ENCODE data around the gene FAIM2.

The FAIM2 gene

GRCh38 chr12:49917788-49918173 is 14.1 kb upstream of the FAIM2 start:
- H3K27me3 ChIP-seq (replicated peaks; ENCODE audit: control insufficient read depth, insufficient read depth, low read length, poor library complexity, severe bottlenecking), result no peaks in the 10 kb centered on the region
- H3K9me3 ChIP-seq (ENCODE audit: control insufficient read depth, low read length), result no peaks in the 10 kb centered on the region
- no peak for DNase-seq
- H3K36me3 ChIP-seq (ENCODE audit: control insufficient read depth, insufficient read depth, low read length), result no peaks in the 10 kb centered on the region
- H3K4me1 ChIP-seq (ENCODE audit: control insufficient read depth, insufficient read depth, low read length, poor library complexity, severe bottlenecking), result no peaks in the 10 kb centered on the region
- no peak overlapping the region for H3K27ac ChIP-seq (ENCODE audit: insufficient read depth, low read length, poor library complexity, severe bottlenecking)
- no peak overlapping the region for H3K4me3 ChIP-seq (ENCODE audit: insufficient read depth, low read depth, low read length, poor library complexity, severe bottlenecking)

GRCh38 chr12:49917166-49917787 is 13.6 kb upstream of the FAIM2 start:
- no peak for DNase-seq
- H3K9me3 ChIP-seq (ENCODE audit: control insufficient read depth, low read length), result no peaks in the 10 kb centered on the region
- H3K27ac ChIP-seq (ENCODE audit: insufficient read depth, low read length, poor library complexity, severe bottlenecking), result no peak overlapping the region
- H3K27me3 ChIP-seq (replicated peaks; ENCODE audit: control insufficient read depth, insufficient read depth, low read length, poor library complexity, severe bottlenecking), result no peaks in the 10 kb centered on the region
- no peaks in the 10 kb centered on the region for H3K36me3 ChIP-seq (ENCODE audit: control insufficient read depth, insufficient read depth, low read length)
- H3K4me1 ChIP-seq (ENCODE audit: control insufficient read depth, insufficient read depth, low read length, poor library complexity, severe bottlenecking), result no peaks in the 10 kb centered on the region
- H3K4me3 ChIP-seq (ENCODE audit: insufficient read depth, low read depth, low read length, poor library complexity, severe bottlenecking), result no peak overlapping the region

GRCh38 chr12:49916129-49916919 is 12.6 kb upstream of the FAIM2 start:
- Histone ChIP-seq H3K4me1 (ENCODE audit: control insufficient read depth, insufficient read depth, low read length, poor library complexity, severe bottlenecking) (no peaks in the 10 kb centered on the region), H3K27ac (ENCODE audit: insufficient read depth, low read length, poor library complexity, severe bottlenecking) (no peak overlapping the region), H3K4me3 (ENCODE audit: insufficient read depth, low read depth, low read length, poor library complexity, severe bottlenecking) (no peak overlapping the region), H3K36me3 (ENCODE audit: control insufficient read depth, insufficient read depth, low read length) (no peaks in the 10 kb centered on the region), H3K27me3 (replicated peaks; ENCODE audit: control insufficient read depth, insufficient read depth, low read length, poor library complexity, severe bottlenecking) (no peaks in the 10 kb centered on the region), H3K9me3 (ENCODE audit: control insufficient read depth, low read length) (no peaks in the 10 kb centered on the region)
- no peak for DNase-seq

GRCh38 chr12:49912345-49913255 is 8.9 kb upstream of the FAIM2 start:
- H3K4me1 ChIP-seq (ENCODE audit: control insufficient read depth, insufficient read depth, low read length, poor library complexity, severe bottlenecking), result no peaks in the 10 kb centered on the region
- no peak overlapping the region for H3K4me3 ChIP-seq (ENCODE audit: insufficient read depth, low read depth, low read length, poor library complexity, severe bottlenecking)
- H3K27me3 ChIP-seq (replicated peaks; ENCODE audit: control insufficient read depth, insufficient read depth, low read length, poor library complexity, severe bottlenecking), result no peaks in the 10 kb centered on the region
- DNase-seq, result no peak
- no peak overlapping the region for H3K27ac ChIP-seq (ENCODE audit: insufficient read depth, low read length, poor library complexity, severe bottlenecking)
- no peaks in the 10 kb centered on the region for H3K9me3 ChIP-seq (ENCODE audit: control insufficient read depth, low read length)
- H3K36me3 ChIP-seq (ENCODE audit: control insufficient read depth, insufficient read depth, low read length), result no peaks in the 10 kb centered on the region

GRCh38 chr12:49911213-49911605 is 7.5 kb upstream of the FAIM2 start:
- Histone ChIP-seq H3K27ac (ENCODE audit: insufficient read depth, low read length, poor library complexity, severe bottlenecking) (no peak overlapping the region), H3K4me3 (ENCODE audit: insufficient read depth, low read depth, low read length, poor library complexity, severe bottlenecking) (no peak overlapping the region), H3K36me3 (ENCODE audit: control insufficient read depth, insufficient read depth, low read length) (no peaks in the 10 kb centered on the region), H3K27me3 (replicated peaks; ENCODE audit: control insufficient read depth, insufficient read depth, low read length, poor library complexity, severe bottlenecking) (no peaks in the 10 kb centered on the region), H3K9me3 (ENCODE audit: control insufficient read depth, low read length) (no peaks in the 10 kb centered on the region), H3K4me1 (ENCODE audit: control insufficient read depth, insufficient read depth, low read length, poor library complexity, severe bottlenecking) (no peaks in the 10 kb centered on the region)
- no peak for DNase-seq

- H3K36me3 ChIP-seq (ENCODE audit: control insufficient read depth, insufficient read depth, low read length), result no peaks in the 10 kb centered on the region
- no peaks in the 10 kb centered on the region for H3K9me3 ChIP-seq (ENCODE audit: control insufficient read depth, low read length)
- no peak overlapping the region for H3K4me3 ChIP-seq (ENCODE audit: insufficient read depth, low read depth, low read length, poor library complexity, severe bottlenecking)
- H3K27ac ChIP-seq (ENCODE audit: insufficient read depth, low read length, poor library complexity, severe bottlenecking), result no peak overlapping the region
- DNase-seq, result no peak
- H3K27me3 ChIP-seq (replicated peaks; ENCODE audit: control insufficient read depth, insufficient read depth, low read length, poor library complexity, severe bottlenecking), result no peaks in the 10 kb centered on the region
- H3K4me1 ChIP-seq (ENCODE audit: control insufficient read depth, insufficient read depth, low read length, poor library complexity, severe bottlenecking), result no peaks in the 10 kb centered on the region
Measured at GRCh38 chr12:49910331-49911212, 6.9 kb upstream of the FAIM2 start.

- no peak overlapping the region for H3K4me3 ChIP-seq (ENCODE audit: insufficient read depth, low read depth, low read length, poor library complexity, severe bottlenecking)
- no peaks in the 10 kb centered on the region for H3K27me3 ChIP-seq (replicated peaks; ENCODE audit: control insufficient read depth, insufficient read depth, low read length, poor library complexity, severe bottlenecking)
- no peaks in the 10 kb centered on the region for H3K4me1 ChIP-seq (ENCODE audit: control insufficient read depth, insufficient read depth, low read length, poor library complexity, severe bottlenecking)
- H3K36me3 ChIP-seq (ENCODE audit: control insufficient read depth, insufficient read depth, low read length), result no peaks in the 10 kb centered on the region
- DNase-seq, result no peak
- H3K9me3 ChIP-seq (ENCODE audit: control insufficient read depth, low read length), result no peaks in the 10 kb centered on the region
- H3K27ac ChIP-seq (ENCODE audit: insufficient read depth, low read length, poor library complexity, severe bottlenecking), result no peak overlapping the region
Measured at GRCh38 chr12:49909826-49910225, 6.1 kb upstream of the FAIM2 start.

- Histone ChIP-seq H3K4me1 (ENCODE audit: control insufficient read depth, insufficient read depth, low read length, poor library complexity, severe bottlenecking) (no peaks in the 10 kb centered on the region), H3K27me3 (replicated peaks; ENCODE audit: control insufficient read depth, insufficient read depth, low read length, poor library complexity, severe bottlenecking) (no peaks in the 10 kb centered on the region), H3K4me3 (ENCODE audit: insufficient read depth, low read depth, low read length, poor library complexity, severe bottlenecking) (no peak overlapping the region), H3K36me3 (ENCODE audit: control insufficient read depth, insufficient read depth, low read length) (no peaks in the 10 kb centered on the region), H3K27ac (ENCODE audit: insufficient read depth, low read length, poor library complexity, severe bottlenecking) (no peak overlapping the region), H3K9me3 (ENCODE audit: control insufficient read depth, low read length) (no peaks in the 10 kb centered on the region)
- no peak for DNase-seq
Measured at GRCh38 chr12:49909356-49909755, 5.7 kb upstream of the FAIM2 start.

- H3K4me1 ChIP-seq (ENCODE audit: control insufficient read depth, insufficient read depth, low read length, poor library complexity, severe bottlenecking), result no peaks in the 10 kb centered on the region
- no peaks in the 10 kb centered on the region for H3K27me3 ChIP-seq (replicated peaks; ENCODE audit: control insufficient read depth, insufficient read depth, low read length, poor library complexity, severe bottlenecking)
- no peak for DNase-seq
- H3K4me3 ChIP-seq (ENCODE audit: insufficient read depth, low read depth, low read length, poor library complexity, severe bottlenecking), result no peak overlapping the region
- H3K36me3 ChIP-seq (ENCODE audit: control insufficient read depth, insufficient read depth, low read length), result no peaks in the 10 kb centered on the region
- no peaks in the 10 kb centered on the region for H3K9me3 ChIP-seq (ENCODE audit: control insufficient read depth, low read length)
- H3K27ac ChIP-seq (ENCODE audit: insufficient read depth, low read length, poor library complexity, severe bottlenecking), result no peak overlapping the region
Measured at GRCh38 chr12:49907352-49907751, 3.7 kb upstream of the FAIM2 start.

Measured in effector memory CD4-positive, alpha-beta T cell (primary cell).